ENCODE results near the gene ZBP1.

Gene ZBP1

GRCh38 chr20:57561356-57562279, 58.6 kb downstream of the ZBP1 start:
- TF ChIP-seq ZFX (IDR thresholded peaks at IDR 0.05; ENCODE audit: borderline replicate concordance) (no peak), CTCF (IDR thresholded peaks at IDR 0.05) (no peak)
- H3K27ac ChIP-seq = no peak overlapping the region

- no peak for TF ChIP-seq CTCF (IDR thresholded peaks at IDR 0.05)
- no peak for TF ChIP-seq ZFX (IDR thresholded peaks at IDR 0.05; ENCODE audit: borderline replicate concordance)
- no peak within 1 kb of the TSS for H3K27ac ChIP-seq
These were observed 59.5 kb downstream of the ZBP1 start, which contains the start of gene PCK1 for GRCh38 chr20:57560554-57561355. TSS of gene PCK1 (plus strand) at chr20:57561110. CDS start at chr20:57561412, 302 bp downstream.

GRCh38 chr20:57559658-57560553, 60.3 kb downstream of the ZBP1 start:
- no peak overlapping the region for H3K27ac ChIP-seq
- TF ChIP-seq CTCF (IDR thresholded peaks at IDR 0.05) (no peak), ZFX (IDR thresholded peaks at IDR 0.05; ENCODE audit: borderline replicate concordance) (no peak)

GRCh38 chr20:57559289-57559634, 61.0 kb downstream of the ZBP1 start:
- H3K27ac ChIP-seq = no peak overlapping the region
- TF ChIP-seq ZFX (IDR thresholded peaks at IDR 0.05; ENCODE audit: borderline replicate concordance) (no peak), CTCF (IDR thresholded peaks at IDR 0.05) (no peak)

- no peak overlapping the region for H3K27ac ChIP-seq
- TF ChIP-seq CTCF (IDR thresholded peaks at IDR 0.05) = no peak
These were observed 61.5 kb downstream of the ZBP1 start for GRCh38 chr20:57558614-57559288.

GRCh38 chr20:57557926-57558613, 62.2 kb downstream of the ZBP1 start:
- TF ChIP-seq CTCF (IDR thresholded peaks at IDR 0.05) (no peak), ZFX (IDR thresholded peaks at IDR 0.05; ENCODE audit: borderline replicate concordance) (no peak)
- no peak overlapping the region for H3K27ac ChIP-seq

Measured in 22Rv1 (cell line).